NCI-H446 treated with DMSO at 0.1 percent for 48 hours (cell line): ENCODE results near the gene ZBTB25.

Experiments used
- DNase-seq: peaks from one replicate; lab custom pipeline; 2025; lab: John Stamatoyannopoulos, UW

Gene ZBTB25

GRCh38 chr14:64475585-64476273 lies 27.9 kb downstream of the ZBTB25 start:
- no peak for DNase-seq

- DNase-seq = no peak
Observed at GRCh38 chr14:64474698-64475097, 28.9 kb downstream of the ZBTB25 start.

GRCh38 chr14:64474041-64474440 lies 29.6 kb downstream of the ZBTB25 start:
- no peak for DNase-seq

DNA sequence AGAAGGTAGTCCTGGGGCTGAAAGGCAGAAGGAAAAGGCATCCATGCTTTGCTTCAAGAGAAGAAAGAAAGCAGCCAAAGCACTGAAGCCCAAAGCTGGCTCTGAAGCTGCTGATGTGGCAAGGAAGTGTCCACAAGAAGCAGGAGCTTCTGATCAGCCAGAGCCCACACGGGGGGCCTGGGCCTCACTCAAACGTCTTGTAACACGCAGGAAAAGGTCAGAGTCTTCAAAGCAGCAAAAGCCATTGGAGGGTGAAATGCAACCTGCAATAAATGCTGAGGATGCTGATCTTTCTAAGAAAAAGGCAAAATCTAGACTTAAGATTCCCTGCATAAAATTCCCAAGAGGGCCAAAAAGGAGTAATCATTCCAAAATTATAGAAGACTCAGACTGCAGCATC lies 35.2 kb downstream of the ZBTB25 start:
- DNase-seq = no peak

GRCh38 chr14:64467566-64467965 lies 36.1 kb downstream of the ZBTB25 start:
- no peak for DNase-seq

DNA sequence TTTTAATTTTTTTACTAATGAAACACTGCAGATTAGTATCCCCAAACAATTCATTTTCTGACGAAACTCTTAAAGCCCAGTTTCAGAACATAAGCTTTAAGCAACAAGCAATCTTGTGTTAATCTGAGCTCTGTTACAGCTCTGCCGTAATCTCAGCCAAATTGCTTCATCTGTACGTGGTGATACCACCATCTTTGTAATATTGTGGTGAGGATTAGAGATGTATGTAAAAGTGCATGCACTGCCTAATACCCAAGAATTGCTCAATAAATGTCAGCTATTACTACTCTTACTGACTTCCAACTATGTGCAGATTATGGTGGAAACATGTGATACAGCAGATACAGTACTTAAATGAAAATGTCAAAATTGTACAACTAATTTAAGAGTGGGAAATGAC lies 36.5 kb downstream of the ZBTB25 start:
- DNase-seq = no peak

- no peak for DNase-seq
Observed at GRCh38 chr14:64465831-64466554, 37.6 kb downstream of the ZBTB25 start.

DNA sequence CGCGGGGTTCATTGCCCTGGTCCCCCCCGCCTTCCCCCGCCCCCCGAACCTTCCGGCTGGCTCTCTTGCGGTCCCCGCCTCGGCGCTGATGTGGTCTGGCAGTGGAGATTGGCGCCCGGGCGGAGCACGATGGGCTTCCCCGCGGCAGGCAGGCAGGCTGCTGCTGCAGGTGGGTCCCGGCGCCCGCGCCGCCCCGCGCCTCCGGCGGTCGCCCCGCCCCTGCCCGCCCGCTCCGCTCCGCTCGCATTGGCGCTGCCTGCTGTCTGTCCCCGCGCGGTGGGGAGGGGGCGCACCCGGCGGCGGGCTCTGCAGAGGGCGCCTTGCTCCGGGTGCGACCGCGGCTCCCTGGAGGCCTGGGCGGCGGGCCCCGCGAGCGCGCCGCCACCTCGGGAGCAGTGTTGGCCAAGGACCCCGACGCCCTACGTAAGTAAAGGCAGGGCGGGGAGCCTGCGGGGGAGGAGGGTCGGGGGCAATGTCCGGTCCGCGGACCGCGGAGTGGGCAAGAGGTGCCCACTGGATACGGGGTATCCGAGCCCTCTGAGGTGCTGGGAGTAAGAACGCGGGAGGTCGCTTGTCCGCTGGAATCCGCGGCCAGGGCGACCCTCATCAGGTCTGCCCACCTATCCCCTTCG lies 38.3 kb downstream of the ZBTB25 start, which contains the start of gene AKAP5:
Gene AKAP5 (plus strand): TSS at position 309 of the 632 bp plus-strand sequence. CDS start 2,896 bp downstream, outside the sequence.
- no peak for DNase-seq

- no peak for DNase-seq
Observed at GRCh38 chr14:64464651-64465050, 39.0 kb downstream of the ZBTB25 start.

DNA sequence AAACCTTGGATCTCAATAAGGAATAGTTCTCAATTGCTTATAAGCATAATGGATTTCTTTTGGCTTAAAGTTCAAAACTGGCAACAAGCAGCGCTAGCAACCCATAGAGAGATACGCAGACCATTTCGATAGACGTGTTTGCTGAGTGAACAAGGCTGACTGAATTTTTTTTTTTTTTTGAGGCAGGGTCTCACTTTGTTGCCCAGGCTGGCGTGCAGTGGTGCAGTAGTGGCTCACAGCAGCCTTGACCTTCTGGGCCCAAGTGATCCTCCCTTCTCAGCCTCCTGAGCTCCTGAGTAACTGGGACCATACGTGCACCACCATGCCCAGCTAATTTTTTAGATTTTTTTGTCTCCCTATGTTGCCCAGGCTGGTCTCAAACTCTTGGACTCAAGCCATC lies 39.8 kb downstream of the ZBTB25 start:
- no peak for DNase-seq

DNA sequence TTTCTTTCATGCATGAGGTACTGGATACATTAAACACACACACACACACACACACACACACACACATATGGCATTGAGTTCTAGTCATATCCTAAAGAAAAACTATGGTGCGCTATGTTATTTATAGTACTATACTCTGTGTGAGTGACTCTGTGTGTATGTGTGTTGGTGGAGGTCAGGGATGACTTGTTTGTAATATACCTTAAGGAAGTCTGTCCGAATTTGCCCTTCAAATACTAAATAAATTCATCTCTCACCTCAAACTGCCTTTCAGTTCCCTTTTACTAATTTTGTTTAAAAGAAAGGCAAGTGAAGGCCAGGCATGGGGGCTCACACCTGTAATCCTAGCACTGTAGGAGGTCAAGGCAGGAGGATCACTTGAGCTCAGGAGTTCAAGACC lies 40.4 kb downstream of the ZBTB25 start:
- no peak for DNase-seq

- DNase-seq = no peak
Observed at GRCh38 chr14:64461221-64461620, 42.4 kb downstream of the ZBTB25 start.

- no peak for DNase-seq
Observed at GRCh38 chr14:64459405-64460136, 44.1 kb downstream of the ZBTB25 start.

DNA sequence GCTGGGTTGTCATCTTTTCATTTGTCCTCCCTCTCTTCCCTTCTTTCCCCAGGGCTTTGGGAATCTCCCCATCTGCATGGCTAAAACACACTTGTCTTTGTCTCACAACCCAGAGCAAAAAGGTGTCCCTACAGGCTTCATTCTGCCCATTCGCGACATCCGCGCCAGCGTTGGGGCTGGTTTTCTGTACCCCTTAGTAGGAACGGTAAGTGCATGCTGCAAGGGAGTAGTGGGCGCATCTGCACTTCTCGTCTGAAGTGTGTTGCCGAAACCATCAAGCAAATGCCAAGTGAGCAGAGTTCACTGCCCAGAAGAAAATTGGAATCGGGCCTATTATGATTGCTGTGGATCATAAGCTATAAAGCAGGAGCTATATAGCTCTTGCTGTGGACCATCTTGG lies 49.0 kb downstream of the ZBTB25 start:
- DNase-seq = no peak

GRCh38 chr14:64450255-64450654 lies 53.4 kb downstream of the ZBTB25 start:
- no peak for DNase-seq

GRCh38 chr14:64447876-64448670 lies 55.6 kb downstream of the ZBTB25 start:
- DNase-seq = no peak

DNA sequence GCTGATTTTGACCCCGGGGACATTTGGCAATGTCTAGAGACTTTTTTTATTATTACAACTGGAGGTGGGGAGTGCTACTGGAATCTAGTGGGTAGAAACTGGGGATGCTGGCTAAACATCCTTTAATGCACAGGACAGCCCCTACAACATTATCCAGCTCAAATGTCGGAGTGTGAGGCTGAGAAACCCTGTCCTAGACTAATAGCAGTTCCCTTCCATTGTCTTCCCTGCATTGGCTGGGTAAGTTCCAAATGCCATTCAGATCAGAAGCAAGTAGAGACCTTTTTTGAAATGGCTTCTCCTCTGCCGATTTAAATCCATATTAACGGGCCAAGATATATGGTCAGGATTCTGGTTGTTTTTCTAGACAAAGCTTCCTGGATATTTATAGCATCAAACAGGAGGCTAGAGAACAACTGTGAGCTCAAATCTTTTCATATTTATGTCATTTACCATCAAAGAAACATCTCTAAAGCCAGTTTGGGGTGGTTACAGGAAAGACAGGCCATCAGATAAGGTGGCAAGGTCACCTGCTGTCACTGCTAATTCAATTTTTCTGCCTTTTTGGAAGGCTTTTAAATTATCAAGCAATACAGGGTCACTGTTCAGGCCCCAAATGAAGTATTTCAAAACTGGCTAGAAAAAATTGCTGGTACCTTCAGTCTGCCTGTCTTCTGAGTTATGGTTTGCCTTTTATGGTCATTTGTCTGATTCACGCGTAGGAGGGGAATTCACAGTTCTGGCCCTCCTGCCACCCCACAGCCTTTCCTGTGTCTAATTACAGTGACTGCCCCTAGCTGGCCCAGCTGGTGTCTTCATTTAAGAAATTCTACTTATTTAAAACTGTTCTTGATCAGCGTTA lies 58.4 kb downstream of the ZBTB25 start:
- no peak for DNase-seq

GRCh38 chr14:64444140-64444539 lies 59.5 kb downstream of the ZBTB25 start:
- DNase-seq = no peak

DNA sequence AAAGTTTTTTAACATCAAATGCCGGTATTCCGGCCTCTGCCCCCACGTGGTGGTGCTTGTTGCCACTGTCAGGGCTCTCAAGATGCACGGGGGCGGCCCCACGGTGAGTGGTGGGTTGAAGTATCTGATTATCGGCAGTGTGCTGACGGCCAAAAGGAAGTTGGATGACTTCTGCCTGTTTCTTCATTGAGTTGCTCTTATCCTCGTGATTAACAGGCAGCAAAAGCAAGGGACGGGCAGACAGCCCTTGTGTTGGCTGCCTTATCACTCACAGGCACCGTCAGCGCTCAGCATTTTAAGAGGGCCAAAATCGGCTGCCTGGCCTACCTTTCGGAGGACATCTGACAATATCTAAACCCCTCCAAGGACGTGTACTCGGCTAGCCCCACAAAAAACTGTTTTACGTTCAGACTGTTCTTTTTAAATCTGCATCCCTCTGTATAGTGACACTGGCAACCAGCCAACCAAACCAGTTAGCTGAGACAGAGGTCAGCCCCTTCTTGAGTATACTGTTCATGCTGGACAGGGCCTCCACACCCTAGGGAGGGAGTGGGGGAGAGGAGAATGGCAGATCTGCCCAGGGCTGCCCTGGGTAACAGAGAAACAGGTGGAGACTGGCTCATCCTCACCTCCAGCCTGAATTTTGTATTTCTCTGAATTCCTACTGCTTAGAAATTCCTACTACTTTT lies 61.2 kb downstream of the ZBTB25 start:
- no peak for DNase-seq

- no peak for DNase-seq
Observed at GRCh38 chr14:64440494-64440893, 63.1 kb downstream of the ZBTB25 start.
